ENCODE results near the gene SMG6. TPM values are rescaled to one million over a fixed set of nuclear protein-coding genes. Genes with fewer than 3 reads are reported as not detected.

SMG6 gene
- total RNA-seq, 1 experiment from 2014 or later = 13.5 TPM

GRCh38 chr17:2075336-2076086, 228.1 kb downstream of the SMG6 start:
- BruUV-seq (replicated peaks) = no TSS peak
- peaks cover 13% of the 10 kb centered on the region for H3K36me3 Mint-ChIP-seq (ENCODE audit: insufficient read depth, unreplicated experiment)
- CTCF ChIA-PET = no interaction called here
- no peak overlapping the region for H3K27ac Mint-ChIP-seq (ENCODE audit: unreplicated experiment)
- DNase-seq = no peak
- intact Hi-C loops (cut with micrococcal nuclease; ENCODE audit: unreplicated experiment) = no loop called here
- no peaks in the 10 kb centered on the region for H3K4me1 Mint-ChIP-seq (ENCODE audit: low read depth, unreplicated experiment)
- no peaks in the 10 kb centered on the region for H3K27me3 Mint-ChIP-seq (ENCODE audit: unreplicated experiment)
- no peak overlapping the region for H3K4me3 Mint-ChIP-seq (ENCODE audit: low read depth, unreplicated experiment)
- TF ChIP-seq CTCF (IDR thresholded peaks at IDR 0.05; ENCODE audit: unreplicated experiment) = no peak
- H3K9me3 Mint-ChIP-seq (ENCODE audit: low read depth, unreplicated experiment) = no peaks in the 10 kb centered on the region

- Mint-ChIP-seq H3K27ac (ENCODE audit: unreplicated experiment) (no peak overlapping the region), H3K9me3 (ENCODE audit: low read depth, unreplicated experiment) (no peaks in the 10 kb centered on the region), H3K4me3 (ENCODE audit: low read depth, unreplicated experiment) (no peak overlapping the region), H3K4me1 (ENCODE audit: low read depth, unreplicated experiment) (no peaks in the 10 kb centered on the region), H3K27me3 (ENCODE audit: unreplicated experiment) (no peaks in the 10 kb centered on the region), H3K36me3 (ENCODE audit: insufficient read depth, unreplicated experiment) (peaks cover 13% of the 10 kb centered on the region)
- BruUV-seq (replicated peaks) = no TSS peak
- CTCF ChIA-PET = no interaction called here
- DNase-seq = no peak
- intact Hi-C loops (cut with micrococcal nuclease; ENCODE audit: unreplicated experiment) = no loop called here
- TF ChIP-seq CTCF (IDR thresholded peaks at IDR 0.05; ENCODE audit: unreplicated experiment) = no peak
Observed at GRCh38 chr17:2074919-2075318, 228.7 kb downstream of the SMG6 start.

GRCh38 chr17:2071455-2072281, 231.9 kb downstream of the SMG6 start:
- no peaks in the 10 kb centered on the region for H3K9me3 Mint-ChIP-seq (ENCODE audit: low read depth, unreplicated experiment)
- TF ChIP-seq CTCF (IDR thresholded peaks at IDR 0.05; ENCODE audit: unreplicated experiment) = no peak
- CTCF ChIA-PET = no interaction called here
- H3K4me1 Mint-ChIP-seq (ENCODE audit: low read depth, unreplicated experiment) = no peaks in the 10 kb centered on the region
- intact Hi-C loops (cut with micrococcal nuclease; ENCODE audit: unreplicated experiment) = no loop called here
- BruUV-seq (replicated peaks) = no TSS peak
- no peaks in the 10 kb centered on the region for H3K27me3 Mint-ChIP-seq (ENCODE audit: unreplicated experiment)
- H3K4me3 Mint-ChIP-seq (ENCODE audit: low read depth, unreplicated experiment) = no peak overlapping the region
- DNase-seq = no peak
- peaks cover 9% of the 10 kb centered on the region for H3K36me3 Mint-ChIP-seq (ENCODE audit: insufficient read depth, unreplicated experiment)
- no peak overlapping the region for H3K27ac Mint-ChIP-seq (ENCODE audit: unreplicated experiment)

DNA sequence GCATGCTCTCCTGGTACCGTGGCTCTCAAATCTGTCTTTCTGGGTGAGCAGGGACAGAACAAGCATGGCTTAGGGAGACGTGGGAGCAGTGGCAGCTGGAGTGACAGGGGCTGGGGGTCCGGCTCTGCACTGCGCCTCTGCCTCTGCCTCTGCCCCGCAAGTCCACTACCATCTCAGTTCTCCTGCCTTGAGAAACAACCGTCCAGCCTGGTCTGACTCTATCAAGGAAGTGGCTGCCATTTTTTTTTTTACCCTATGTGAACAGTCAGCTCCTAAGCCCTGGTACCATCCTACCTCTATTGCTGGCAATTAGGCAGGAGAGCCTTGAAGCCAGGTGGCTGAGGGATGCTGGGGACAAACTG, 232.6 kb downstream of the SMG6 start:
- H3K36me3 Mint-ChIP-seq (ENCODE audit: insufficient read depth, unreplicated experiment) = peaks cover 9% of the 10 kb centered on the region
- no TSS peak for BruUV-seq (replicated peaks)
- H3K27ac Mint-ChIP-seq (ENCODE audit: unreplicated experiment) = no peak overlapping the region
- no peak overlapping the region for H3K4me3 Mint-ChIP-seq (ENCODE audit: low read depth, unreplicated experiment)
- TF ChIP-seq CTCF (IDR thresholded peaks at IDR 0.05; ENCODE audit: unreplicated experiment) = no peak
- CTCF ChIA-PET = no interaction called here
- intact Hi-C loops (cut with micrococcal nuclease; ENCODE audit: unreplicated experiment) = no loop called here
- no peaks in the 10 kb centered on the region for H3K27me3 Mint-ChIP-seq (ENCODE audit: unreplicated experiment)
- H3K4me1 Mint-ChIP-seq (ENCODE audit: low read depth, unreplicated experiment) = no peaks in the 10 kb centered on the region
- no peak for DNase-seq
- no peaks in the 10 kb centered on the region for H3K9me3 Mint-ChIP-seq (ENCODE audit: low read depth, unreplicated experiment)
